WTC11 (cell line): Measurements from ENCODE around the gene IFNL2. TPM values are rescaled to one million over a fixed set of nuclear protein-coding genes. Genes with fewer than 3 reads are reported as not detected.

Experiments
- ATAC-seq: fragments of 200-7000 bp; cut with Tn5 transposase; 2 replicates; pipeline ENCODE4 v1.10.0; 2021; ENCODE audit warnings: mild to moderate bottlenecking, moderate library complexity
- CTCF ChIA-PET: fragments of 300-600 bp; sonication (Branson Sonifier 250); formaldehyde crosslinking; loops from one replicate; lab custom pipeline; 2021; ENCODE audit warnings: antibody characterized with exemption; lab: Charles Lee
- POLR2A ChIA-PET: fragments of 350-600 bp; sonication (Branson Sonifier 250); formaldehyde crosslinking; loops from one replicate; lab custom pipeline; 2021; ENCODE audit warnings: antibody characterized with exemption; lab: Charles Lee
- DNase-seq: peaks from one replicate; pipeline ENCODE4 v3.0.0; 2021; ENCODE audit warnings: low spot score
- H3K27ac Mint-ChIP-seq: 2 replicates; pipeline ENCODE4 v1.8.0; 2021; ENCODE audit warnings: mixed read lengths
- H3K27me3 Mint-ChIP-seq: 2 replicates; pipeline ENCODE4 v1.8.0; 2021; ENCODE audit warnings: low read depth, mild to moderate bottlenecking, moderate library complexity, mixed read lengths
- H3K36me3 Mint-ChIP-seq: 2 replicates; pipeline ENCODE4 v1.8.0; 2021; ENCODE audit warnings: mixed read lengths
- H3K4me1 Mint-ChIP-seq: 2 replicates; pipeline ENCODE4 v1.8.0; 2022; ENCODE audit warnings: mixed read lengths
- H3K4me3 Mint-ChIP-seq: 2 replicates; pipeline ENCODE4 v1.8.0; 2021; ENCODE audit warnings: mild to moderate bottlenecking, moderate library complexity, mixed read lengths
- H3K9me3 Mint-ChIP-seq: 2 replicates; pipeline ENCODE4 v1.8.0; 2021; ENCODE audit warnings: mixed read lengths
- GTF2I ChIP-seq: fragments of 250-450 bp; sonication (Bioruptor Pico); conservative IDR thresholded peaks from 2 replicates; pipeline ENCODE4 v1.4.0; 2021; ENCODE audit warnings: mild to moderate bottlenecking
- NFYB ChIP-seq: sonication (generic); formaldehyde crosslinking; conservative IDR thresholded peaks from 2 replicates; pipeline ENCODE4 v1.8.0; 2022; ENCODE audit warnings: low read depth, missing genetic modification reagents
- RELA ChIP-seq: sonication (generic); formaldehyde crosslinking; IDR thresholded peaks from 2 replicates; pipeline ENCODE4 v1.8.1; 2022; ENCODE audit warnings: missing genetic modification reagents, mild to moderate bottlenecking, borderline replicate concordance
- RORB ChIP-seq: fragments of 250-450 bp; sonication (Bioruptor Pico); IDR thresholded peaks from 2 replicates; pipeline ENCODE4 v1.9.0; 2021; ENCODE audit warnings: mild to moderate bottlenecking
- SOX15 ChIP-seq: fragments of 250-450 bp; sonication (Bioruptor Pico); IDR thresholded peaks from 2 replicates; pipeline ENCODE4 v1.9.0; 2021; ENCODE audit warnings: mild to moderate bottlenecking
- ZNF121 ChIP-seq: sonication (generic); formaldehyde crosslinking; IDR thresholded peaks from 2 replicates; pipeline ENCODE4 v1.8.0; 2023; ENCODE audit warnings: missing genetic modification reagents
- ZNF138 ChIP-seq: sonication (generic); formaldehyde crosslinking; conservative IDR thresholded peaks from 2 replicates; pipeline ENCODE4 v1.8.1; 2022; ENCODE audit warnings: mild to moderate bottlenecking, moderate library complexity, missing genetic modification reagents
- ZNF416 ChIP-seq: fragments of 250-450 bp; sonication (Bioruptor Pico); IDR thresholded peaks from 2 replicates; pipeline ENCODE4 v1.9.0; 2021; ENCODE audit warnings: mild to moderate bottlenecking, inconsistent platforms
- total RNA-seq: library from RNA; stranded (reverse); gene quantifications from 3 replicates; pipeline ENCODE4 v1.2.3, GENCODE V29; 2021
- TF ChIP-seq, protein P1 (sequence below): sonication (generic); formaldehyde crosslinking; IDR thresholded peaks from 2 replicates; pipeline ENCODE4 v1.8.1; 2023; ENCODE audit warnings: mild to moderate bottlenecking, moderate library complexity, missing genetic modification reagents
- TF ChIP-seq, protein P2 (sequence below): sonication (generic); formaldehyde crosslinking; IDR thresholded peaks from 2 replicates; pipeline ENCODE4 v1.8.1; 2022; ENCODE audit warnings: mild to moderate bottlenecking, missing genetic modification reagents, moderate library complexity, borderline replicate concordance
- TF ChIP-seq, protein P3 (sequence below): sonication (generic); formaldehyde crosslinking; IDR thresholded peaks from 2 replicates; pipeline ENCODE4 v1.8.0; 2023; ENCODE audit warnings: missing genetic modification reagents, mild to moderate bottlenecking, borderline replicate concordance
- TF ChIP-seq, protein P4 (sequence below): sonication (generic); formaldehyde crosslinking; conservative IDR thresholded peaks from 2 replicates; pipeline ENCODE4 v1.8.1; 2023; ENCODE audit warnings: mild to moderate bottlenecking, low read depth, missing genetic modification reagents, moderate library complexity
- TF ChIP-seq, protein P5 (sequence below): fragments of 250-450 bp; sonication (Bioruptor Pico); IDR thresholded peaks from 2 replicates; pipeline ENCODE4 v2.1.2; 2022; ENCODE audit warnings: mild to moderate bottlenecking, moderate library complexity
- TF ChIP-seq, protein P6 (sequence below): sonication (generic); formaldehyde crosslinking; IDR thresholded peaks from 2 replicates; pipeline ENCODE4 v1.8.1; 2023; ENCODE audit warnings: mild to moderate bottlenecking, missing genetic modification reagents, borderline replicate concordance
- TF ChIP-seq, protein P7 (sequence below): sonication (generic); formaldehyde crosslinking; IDR thresholded peaks from 2 replicates; pipeline ENCODE4 v1.8.1; 2023; ENCODE audit warnings: mild to moderate bottlenecking, missing genetic modification reagents, moderate library complexity

IFNL2 gene
- total RNA-seq, 1 experiment from 2014 or later: not detected

DNA sequence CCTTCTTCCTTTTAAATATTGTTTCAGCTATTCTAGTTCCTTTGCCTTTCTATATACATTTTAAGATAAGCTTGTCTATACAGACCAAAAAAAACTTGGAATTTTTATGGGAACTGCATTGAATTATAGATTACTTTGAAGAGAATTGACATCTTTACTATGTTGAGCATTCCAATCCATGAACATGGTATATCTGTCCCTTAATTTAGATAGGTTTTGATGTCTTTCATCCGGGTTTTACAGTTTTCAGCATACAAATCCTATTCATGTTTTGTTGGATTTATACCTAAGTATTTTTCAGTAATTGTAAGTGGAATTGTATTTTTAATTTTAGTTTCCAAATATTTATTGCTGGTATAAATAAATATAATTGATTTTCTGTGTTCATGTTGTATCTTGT is 15.8 kb downstream of the IFNL2 start (continued):
- TF ChIP-seq, protein P1, sequence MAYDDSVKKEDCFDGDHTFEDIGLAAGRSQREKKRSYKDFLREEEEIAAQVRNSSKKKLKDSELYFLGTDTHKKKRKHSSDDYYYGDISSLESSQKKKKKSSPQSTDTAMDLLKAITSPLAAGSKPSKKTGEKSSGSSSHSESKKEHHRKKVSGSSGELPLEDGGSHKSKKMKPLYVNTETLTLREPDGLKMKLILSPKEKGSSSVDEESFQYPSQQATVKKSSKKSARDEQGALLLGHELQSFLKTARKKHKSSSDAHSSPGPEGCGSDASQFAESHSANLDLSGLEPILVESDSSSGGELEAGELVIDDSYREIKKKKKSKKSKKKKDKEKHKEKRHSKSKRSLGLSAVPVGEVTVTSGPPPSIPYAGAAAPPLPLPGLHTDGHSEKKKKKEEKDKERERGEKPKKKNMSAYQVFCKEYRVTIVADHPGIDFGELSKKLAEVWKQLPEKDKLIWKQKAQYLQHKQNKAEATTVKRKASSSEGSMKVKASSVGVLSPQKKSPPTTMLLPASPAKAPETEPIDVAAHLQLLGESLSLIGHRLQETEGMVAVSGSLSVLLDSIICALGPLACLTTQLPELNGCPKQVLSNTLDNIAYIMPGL (CRISPR knock-in tag): no peak
- TF ChIP-seq, protein P2, sequence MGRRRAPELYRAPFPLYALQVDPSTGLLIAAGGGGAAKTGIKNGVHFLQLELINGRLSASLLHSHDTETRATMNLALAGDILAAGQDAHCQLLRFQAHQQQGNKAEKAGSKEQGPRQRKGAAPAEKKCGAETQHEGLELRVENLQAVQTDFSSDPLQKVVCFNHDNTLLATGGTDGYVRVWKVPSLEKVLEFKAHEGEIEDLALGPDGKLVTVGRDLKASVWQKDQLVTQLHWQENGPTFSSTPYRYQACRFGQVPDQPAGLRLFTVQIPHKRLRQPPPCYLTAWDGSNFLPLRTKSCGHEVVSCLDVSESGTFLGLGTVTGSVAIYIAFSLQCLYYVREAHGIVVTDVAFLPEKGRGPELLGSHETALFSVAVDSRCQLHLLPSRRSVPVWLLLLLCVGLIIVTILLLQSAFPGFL: no peak
- no peak for TF ChIP-seq NFYB
- TF ChIP-seq RELA: no peak
- TF ChIP-seq, protein P3, sequence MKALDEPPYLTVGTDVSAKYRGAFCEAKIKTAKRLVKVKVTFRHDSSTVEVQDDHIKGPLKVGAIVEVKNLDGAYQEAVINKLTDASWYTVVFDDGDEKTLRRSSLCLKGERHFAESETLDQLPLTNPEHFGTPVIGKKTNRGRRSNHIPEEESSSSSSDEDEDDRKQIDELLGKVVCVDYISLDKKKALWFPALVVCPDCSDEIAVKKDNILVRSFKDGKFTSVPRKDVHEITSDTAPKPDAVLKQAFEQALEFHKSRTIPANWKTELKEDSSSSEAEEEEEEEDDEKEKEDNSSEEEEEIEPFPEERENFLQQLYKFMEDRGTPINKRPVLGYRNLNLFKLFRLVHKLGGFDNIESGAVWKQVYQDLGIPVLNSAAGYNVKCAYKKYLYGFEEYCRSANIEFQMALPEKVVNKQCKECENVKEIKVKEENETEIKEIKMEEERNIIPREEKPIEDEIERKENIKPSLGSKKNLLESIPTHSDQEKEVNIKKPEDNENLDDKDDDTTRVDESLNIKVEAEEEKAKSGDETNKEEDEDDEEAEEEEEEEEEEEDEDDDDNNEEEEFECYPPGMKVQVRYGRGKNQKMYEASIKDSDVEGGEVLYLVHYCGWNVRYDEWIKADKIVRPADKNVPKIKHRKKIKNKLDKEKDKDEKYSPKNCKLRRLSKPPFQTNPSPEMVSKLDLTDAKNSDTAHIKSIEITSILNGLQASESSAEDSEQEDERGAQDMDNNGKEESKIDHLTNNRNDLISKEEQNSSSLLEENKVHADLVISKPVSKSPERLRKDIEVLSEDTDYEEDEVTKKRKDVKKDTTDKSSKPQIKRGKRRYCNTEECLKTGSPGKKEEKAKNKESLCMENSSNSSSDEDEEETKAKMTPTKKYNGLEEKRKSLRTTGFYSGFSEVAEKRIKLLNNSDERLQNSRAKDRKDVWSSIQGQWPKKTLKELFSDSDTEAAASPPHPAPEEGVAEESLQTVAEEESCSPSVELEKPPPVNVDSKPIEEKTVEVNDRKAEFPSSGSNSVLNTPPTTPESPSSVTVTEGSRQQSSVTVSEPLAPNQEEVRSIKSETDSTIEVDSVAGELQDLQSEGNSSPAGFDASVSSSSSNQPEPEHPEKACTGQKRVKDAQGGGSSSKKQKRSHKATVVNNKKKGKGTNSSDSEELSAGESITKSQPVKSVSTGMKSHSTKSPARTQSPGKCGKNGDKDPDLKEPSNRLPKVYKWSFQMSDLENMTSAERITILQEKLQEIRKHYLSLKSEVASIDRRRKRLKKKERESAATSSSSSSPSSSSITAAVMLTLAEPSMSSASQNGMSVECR: no peak
- no peak for TF ChIP-seq SOX15
- TF ChIP-seq ZNF138: no peak

DNA sequence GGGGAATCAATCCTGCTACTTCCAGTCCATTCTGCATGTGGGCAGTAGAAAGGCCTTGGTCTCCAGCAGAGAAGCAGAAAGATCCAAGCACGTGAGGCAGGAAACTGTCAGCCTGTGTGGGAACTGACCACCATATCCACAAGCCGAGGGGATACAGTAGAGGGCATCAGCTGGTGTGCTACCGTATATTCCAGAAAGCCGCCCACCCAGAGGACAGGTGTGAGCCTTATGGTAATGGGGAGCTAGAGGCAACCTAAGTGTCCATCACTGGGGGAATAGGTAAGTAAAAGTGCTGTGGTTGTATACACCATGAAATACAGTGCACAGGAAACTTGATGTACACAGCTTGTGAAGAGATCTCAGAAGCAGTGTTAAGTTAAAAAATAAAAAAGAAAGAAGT is 25.2 kb downstream of the IFNL2 start:
- ChIA-PET POLR2A (no interaction called here), CTCF (interaction anchor here (0.5 to 1.0 kb wide), 2 partner anchors 49 to 65 kb away, joined by 6 read pairs; partner anchors contain the start of gene SAMD4B)
- DNase-seq (no peak), ATAC-seq (no peak)
- TF ChIP-seq, protein P4, sequence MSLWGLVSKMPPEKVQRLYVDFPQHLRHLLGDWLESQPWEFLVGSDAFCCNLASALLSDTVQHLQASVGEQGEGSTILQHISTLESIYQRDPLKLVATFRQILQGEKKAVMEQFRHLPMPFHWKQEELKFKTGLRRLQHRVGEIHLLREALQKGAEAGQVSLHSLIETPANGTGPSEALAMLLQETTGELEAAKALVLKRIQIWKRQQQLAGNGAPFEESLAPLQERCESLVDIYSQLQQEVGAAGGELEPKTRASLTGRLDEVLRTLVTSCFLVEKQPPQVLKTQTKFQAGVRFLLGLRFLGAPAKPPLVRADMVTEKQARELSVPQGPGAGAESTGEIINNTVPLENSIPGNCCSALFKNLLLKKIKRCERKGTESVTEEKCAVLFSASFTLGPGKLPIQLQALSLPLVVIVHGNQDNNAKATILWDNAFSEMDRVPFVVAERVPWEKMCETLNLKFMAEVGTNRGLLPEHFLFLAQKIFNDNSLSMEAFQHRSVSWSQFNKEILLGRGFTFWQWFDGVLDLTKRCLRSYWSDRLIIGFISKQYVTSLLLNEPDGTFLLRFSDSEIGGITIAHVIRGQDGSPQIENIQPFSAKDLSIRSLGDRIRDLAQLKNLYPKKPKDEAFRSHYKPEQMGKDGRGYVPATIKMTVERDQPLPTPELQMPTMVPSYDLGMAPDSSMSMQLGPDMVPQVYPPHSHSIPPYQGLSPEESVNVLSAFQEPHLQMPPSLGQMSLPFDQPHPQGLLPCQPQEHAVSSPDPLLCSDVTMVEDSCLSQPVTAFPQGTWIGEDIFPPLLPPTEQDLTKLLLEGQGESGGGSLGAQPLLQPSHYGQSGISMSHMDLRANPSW: no peak
- TF ChIP-seq RORB (CRISPR knock-in tag): no peak
- H3K27me3 Mint-ChIP-seq: peaks cover 38% of the 10 kb centered on the region
- no peaks in the 10 kb centered on the region for H3K9me3 Mint-ChIP-seq
- H3K4me3 Mint-ChIP-seq: no peak overlapping the region
- H3K27ac Mint-ChIP-seq: no peak overlapping the region
- H3K36me3 Mint-ChIP-seq: no peaks in the 10 kb centered on the region
- no peaks in the 10 kb centered on the region for H3K4me1 Mint-ChIP-seq

DNA sequence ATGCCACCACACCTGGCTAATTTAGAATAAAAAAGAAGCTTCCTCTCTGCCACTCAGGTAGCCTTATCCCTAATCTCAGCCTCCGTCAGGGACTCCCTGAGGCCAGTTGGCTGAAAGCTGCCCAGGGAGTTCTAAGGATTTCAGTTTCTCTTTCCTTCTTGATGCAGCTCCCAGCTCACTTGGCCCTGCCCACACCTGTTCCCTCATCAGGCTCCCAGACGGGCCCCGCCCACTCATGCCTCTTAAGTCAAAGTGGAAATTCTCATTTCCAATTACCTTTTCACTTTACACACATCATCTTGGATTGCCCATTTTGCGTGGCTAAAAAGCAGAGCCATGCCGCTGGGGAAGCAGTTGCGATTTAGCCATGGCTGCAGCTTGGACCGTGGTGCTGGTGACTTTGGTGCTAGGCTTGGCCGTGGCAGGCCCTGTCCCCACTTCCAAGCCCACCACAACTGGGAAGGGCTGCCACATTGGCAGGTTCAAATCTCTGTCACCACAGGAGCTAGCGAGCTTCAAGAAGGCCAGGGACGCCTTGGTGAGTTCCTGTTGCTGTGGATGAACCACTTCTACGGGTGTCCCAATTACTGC is 28.0 kb downstream of the IFNL2 start, which contains the start of gene IFNL1:
Gene IFNL1, plus strand, starts transcription at position 353 of the 591 bp plus-strand sequence. Its CDS starts 15 bp downstream, at position 368.
- no peak for DNase-seq
- Mint-ChIP-seq H3K4me1 (no peaks in the 10 kb centered on the region), H3K36me3 (no peaks in the 10 kb centered on the region), H3K27ac (peak within 1 kb of the TSS; percentile 43; the same call in 1 of the 2 replicates), H3K27me3 (peaks cover 20% of the 10 kb centered on the region), H3K9me3 (no peaks in the 10 kb centered on the region), H3K4me3 (no peak within 1 kb of the TSS)
- ChIA-PET CTCF (interaction anchor here (0.9 to 1.3 kb wide), 4 partner anchors 9 to 244 kb away, joined by 3 to 5 read pairs (median 4); no protein-coding TSS in a partner anchor), POLR2A (no interaction called here)
- no peak for ATAC-seq
- TF ChIP-seq SOX15 (no peak), GTF2I (CRISPR knock-in tag) (no peak), ZNF121 (CRISPR knock-in tag) (no peak), RELA (no peak), ZNF416 (CRISPR knock-in tag) (no peak)
- TF ChIP-seq, protein P5, sequence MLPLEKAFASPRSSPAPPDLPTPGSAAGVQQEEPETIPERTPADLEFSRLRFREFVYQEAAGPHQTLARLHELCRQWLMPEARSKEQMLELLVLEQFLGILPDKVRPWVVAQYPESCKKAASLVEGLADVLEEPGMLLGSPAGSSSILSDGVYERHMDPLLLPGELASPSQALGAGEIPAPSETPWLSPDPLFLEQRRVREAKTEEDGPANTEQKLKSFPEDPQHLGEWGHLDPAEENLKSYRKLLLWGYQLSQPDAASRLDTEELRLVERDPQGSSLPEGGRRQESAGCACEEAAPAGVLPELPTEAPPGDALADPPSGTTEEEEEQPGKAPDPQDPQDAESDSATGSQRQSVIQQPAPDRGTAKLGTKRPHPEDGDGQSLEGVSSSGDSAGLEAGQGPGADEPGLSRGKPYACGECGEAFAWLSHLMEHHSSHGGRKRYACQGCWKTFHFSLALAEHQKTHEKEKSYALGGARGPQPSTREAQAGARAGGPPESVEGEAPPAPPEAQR (CRISPR knock-in tag): no peak
- TF ChIP-seq, protein P6, sequence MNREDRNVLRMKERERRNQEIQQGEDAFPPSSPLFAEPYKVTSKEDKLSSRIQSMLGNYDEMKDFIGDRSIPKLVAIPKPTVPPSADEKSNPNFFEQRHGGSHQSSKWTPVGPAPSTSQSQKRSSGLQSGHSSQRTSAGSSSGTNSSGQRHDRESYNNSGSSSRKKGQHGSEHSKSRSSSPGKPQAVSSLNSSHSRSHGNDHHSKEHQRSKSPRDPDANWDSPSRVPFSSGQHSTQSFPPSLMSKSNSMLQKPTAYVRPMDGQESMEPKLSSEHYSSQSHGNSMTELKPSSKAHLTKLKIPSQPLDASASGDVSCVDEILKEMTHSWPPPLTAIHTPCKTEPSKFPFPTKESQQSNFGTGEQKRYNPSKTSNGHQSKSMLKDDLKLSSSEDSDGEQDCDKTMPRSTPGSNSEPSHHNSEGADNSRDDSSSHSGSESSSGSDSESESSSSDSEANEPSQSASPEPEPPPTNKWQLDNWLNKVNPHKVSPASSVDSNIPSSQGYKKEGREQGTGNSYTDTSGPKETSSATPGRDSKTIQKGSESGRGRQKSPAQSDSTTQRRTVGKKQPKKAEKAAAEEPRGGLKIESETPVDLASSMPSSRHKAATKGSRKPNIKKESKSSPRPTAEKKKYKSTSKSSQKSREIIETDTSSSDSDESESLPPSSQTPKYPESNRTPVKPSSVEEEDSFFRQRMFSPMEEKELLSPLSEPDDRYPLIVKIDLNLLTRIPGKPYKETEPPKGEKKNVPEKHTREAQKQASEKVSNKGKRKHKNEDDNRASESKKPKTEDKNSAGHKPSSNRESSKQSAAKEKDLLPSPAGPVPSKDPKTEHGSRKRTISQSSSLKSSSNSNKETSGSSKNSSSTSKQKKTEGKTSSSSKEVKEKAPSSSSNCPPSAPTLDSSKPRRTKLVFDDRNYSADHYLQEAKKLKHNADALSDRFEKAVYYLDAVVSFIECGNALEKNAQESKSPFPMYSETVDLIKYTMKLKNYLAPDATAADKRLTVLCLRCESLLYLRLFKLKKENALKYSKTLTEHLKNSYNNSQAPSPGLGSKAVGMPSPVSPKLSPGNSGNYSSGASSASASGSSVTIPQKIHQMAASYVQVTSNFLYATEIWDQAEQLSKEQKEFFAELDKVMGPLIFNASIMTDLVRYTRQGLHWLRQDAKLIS (CRISPR knock-in tag): no peak
- TF ChIP-seq, protein P7, sequence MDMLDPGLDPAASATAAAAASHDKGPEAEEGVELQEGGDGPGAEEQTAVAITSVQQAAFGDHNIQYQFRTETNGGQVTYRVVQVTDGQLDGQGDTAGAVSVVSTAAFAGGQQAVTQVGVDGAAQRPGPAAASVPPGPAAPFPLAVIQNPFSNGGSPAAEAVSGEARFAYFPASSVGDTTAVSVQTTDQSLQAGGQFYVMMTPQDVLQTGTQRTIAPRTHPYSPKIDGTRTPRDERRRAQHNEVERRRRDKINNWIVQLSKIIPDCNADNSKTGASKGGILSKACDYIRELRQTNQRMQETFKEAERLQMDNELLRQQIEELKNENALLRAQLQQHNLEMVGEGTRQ (CRISPR knock-in tag): no peak
